Measurements from ENCODE around the gene ACSF2.

GRCh38 chr17:50476545-50477315 is 50.7 kb downstream of the ACSF2 start:
- TF ChIP-seq CTCF (IDR thresholded peaks at IDR 0.05) (no peak), POLR2A (IDR thresholded peaks at IDR 0.05) (no peak)
